ENCODE results near the gene KRTAP5-9.
"Not testable (repeated sequence)": the region's sequence is repeated elsewhere in the genome, so short reads cannot be mapped to it uniquely, and the experiment has no call there.

KRTAP5-9 gene

GRCh38 chr11:71565263-71565662, 17.0 kb downstream of the KRTAP5-9 start, which contains the start of gene KRTAP5-10:
Gene KRTAP5-10, plus strand, starts transcription at chr11:71565563. Its CDS starts 25 bp downstream, at chr11:71565588.
- H3K4me3 ChIP-seq (ENCODE audit: low read length), result no peak within 1 kb of the TSS
- no peak for TF ChIP-seq ZNF274 (IDR thresholded peaks at IDR 0.05; ENCODE audit: low read depth, low read length)

GRCh38 chr11:71566081-71566620, 17.9 kb downstream of the KRTAP5-9 start:
- no peak overlapping the region for H3K4me3 ChIP-seq (ENCODE audit: low read length)
- TF ChIP-seq ZNF274 (IDR thresholded peaks at IDR 0.05; ENCODE audit: low read depth, low read length), result no peak

GRCh38 chr11:71566626-71567599, 18.7 kb downstream of the KRTAP5-9 start:
- not testable (repeated sequence) for H3K4me3 ChIP-seq (ENCODE audit: low read length)

GRCh38 chr11:71567633-71568032, 19.4 kb downstream of the KRTAP5-9 start:
- not testable (repeated sequence) for H3K4me3 ChIP-seq (ENCODE audit: low read length)

GRCh38 chr11:71568704-71569349, 20.6 kb downstream of the KRTAP5-9 start:
- TF ChIP-seq ZNF274 (IDR thresholded peaks at IDR 0.05; ENCODE audit: low read depth, low read length), result no peak
- no peak overlapping the region for H3K4me3 ChIP-seq (ENCODE audit: low read length)

- H3K4me3 ChIP-seq (ENCODE audit: low read length), result not testable (repeated sequence)
These were observed 23.1 kb downstream of the KRTAP5-9 start for GRCh38 chr11:71571101-71571850.

GRCh38 chr11:71572811-71573210, 24.6 kb downstream of the KRTAP5-9 start:
- H3K4me3 ChIP-seq (ENCODE audit: low read length), result no peak overlapping the region
- TF ChIP-seq ZNF274 (IDR thresholded peaks at IDR 0.05; ENCODE audit: low read depth, low read length), result no peak

- TF ChIP-seq ZNF274 (IDR thresholded peaks at IDR 0.05; ENCODE audit: low read depth, low read length), result no peak
- no peak overlapping the region for H3K4me3 ChIP-seq (ENCODE audit: low read length)
These were observed 26.2 kb downstream of the KRTAP5-9 start for GRCh38 chr11:71574418-71574817.

GRCh38 chr11:71575723-71576424, 27.7 kb downstream of the KRTAP5-9 start:
- no peak overlapping the region for H3K4me3 ChIP-seq (ENCODE audit: low read length)
- no peak for TF ChIP-seq ZNF274 (IDR thresholded peaks at IDR 0.05; ENCODE audit: low read depth, low read length)

- H3K4me3 ChIP-seq (ENCODE audit: low read length), result not testable (repeated sequence)
These were observed 28.7 kb downstream of the KRTAP5-9 start for GRCh38 chr11:71576688-71577465.

GRCh38 chr11:71577469-71578004, 29.3 kb downstream of the KRTAP5-9 start:
- no peak for TF ChIP-seq ZNF274 (IDR thresholded peaks at IDR 0.05; ENCODE audit: low read depth, low read length)

DNA sequence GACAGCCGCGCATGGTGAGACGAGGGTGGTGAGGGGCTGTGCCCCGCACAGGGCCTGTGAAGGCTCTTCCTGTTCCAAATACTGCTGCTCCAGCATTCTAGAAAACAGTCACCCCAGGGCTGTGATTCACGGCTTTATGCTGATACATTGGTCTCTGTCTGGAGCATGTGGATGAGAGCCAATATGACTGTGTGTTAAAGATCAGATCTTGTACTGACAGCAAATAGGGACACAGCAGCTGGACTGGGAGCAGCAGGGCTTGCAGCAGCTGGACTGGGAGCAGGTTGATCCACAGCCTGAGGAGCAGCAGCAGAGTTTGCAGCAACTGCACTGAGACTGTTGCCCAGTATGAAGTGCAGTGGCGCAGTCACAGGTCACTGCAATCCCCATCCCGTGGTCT, 31.3 kb downstream of the KRTAP5-9 start:
- not testable (repeated sequence) for H3K4me3 ChIP-seq (ENCODE audit: low read length)

More at GRCh38 chr11:71577469-71578004, 29.3 kb downstream of the KRTAP5-9 start:
- H3K4me3 ChIP-seq (ENCODE audit: low read length), result no peak overlapping the region

Measured in GM08714 (cell line).